Endothelial cell of umbilical vein (primary cell): ENCODE data around the gene INAVA. TPM values are rescaled to one million over a fixed set of nuclear protein-coding genes. Genes with fewer than 3 reads are reported as not detected.

Experiments
- BruUV-seq: library from RNA; stranded (reverse); fragments of 400-500 nt; replicated peaks from 2 replicates; lab custom pipeline; 2021; lab: Mats Ljungman, UMichigan
- CTCF ChIA-PET: fragments of 300-600, 350-600 bp; sonication (Branson Sonifier 250); formaldehyde crosslinking; loops from one replicate; lab custom pipeline; 2021; ENCODE audit warnings: antibody characterized with exemption, inconsistent platforms; lab: Charles Lee
- POLR2A ChIA-PET: fragments of 300-600, 350-600 bp; sonication (Branson Sonifier 250); formaldehyde crosslinking; loops from one replicate; lab custom pipeline; 2021; ENCODE audit warnings: antibody characterized with exemption, inconsistent platforms; lab: Charles Lee
- DNase-seq: peaks from one replicate; pipeline ENCODE4 v3.0.0-alpha.2; 2011; ENCODE audit warnings: low read depth, low spot score
- FAIRE-seq: peaks from 2 replicates; lab custom pipeline; 2011; peaks lifted over from hg19 to GRCh38; lab: Jason Lieb, UNC
- H2AFZ ChIP-seq: 2 replicates; pipeline ENCODE4 v1.6.0; 2012; ENCODE audit warnings: low read depth, low read length, control low read depth, inconsistent platforms
- H3K27ac ChIP-seq: 2 replicates; pipeline ENCODE4 v1.5.1; 2011; ENCODE audit warnings: low read depth, mild to moderate bottlenecking, control low read depth, low read length, moderate library complexity; ENCODE audit not compliant: insufficient read depth
- H3K27me3 ChIP-seq, 2 experiments: 2 replicates each; pipeline versions ENCODE4 v1.6.0 to v1.6.1; 2011; ENCODE audit warnings: low read length in 2 of 2, mixed read lengths in 1 of 2; ENCODE audit not compliant: control insufficient read depth in 2 of 2, insufficient read depth in 2 of 2
- H3K36me3 ChIP-seq, 2 experiments: 2 replicates in 1 of 2; 3 replicates in 1 of 2; pipeline ENCODE4 v1.5.1; 2011; ENCODE audit warnings: low read length in 2 of 2, mild to moderate bottlenecking in 1 of 2, moderate library complexity in 1 of 2; ENCODE audit not compliant: control insufficient read depth in 2 of 2, insufficient read depth in 2 of 2; ENCODE audit errors: extremely low read depth in 1 of 2
- H3K4me1 ChIP-seq: 3 replicates; pipeline ENCODE4 v1.5.1; 2011; ENCODE audit warnings: mild to moderate bottlenecking, low read length; ENCODE audit not compliant: control insufficient read depth, insufficient read depth; ENCODE audit errors: extremely low read depth
- H3K4me2 ChIP-seq: 2 replicates; pipeline ENCODE4 v1.6.1; 2011; ENCODE audit warnings: low read length, control low read depth, mixed read lengths; ENCODE audit not compliant: insufficient read depth
- H3K4me3 ChIP-seq, 3 experiments: fragments of 200-600 bp in 1 of 3; sonication (generic), shearing (Covaris generic) in 1 of 3; replicated peaks in 1 of 3; 2 replicates each; pipeline ENCODE4 v1.5.1; 2011 to 2016; ENCODE audit warnings: control low read depth in 3 of 3, low read length in 3 of 3, mild to moderate bottlenecking in 2 of 3, inconsistent platforms in 1 of 3, low read depth in 1 of 3, moderate library complexity in 1 of 3; ENCODE audit not compliant: insufficient read depth in 1 of 3
- H3K79me2 ChIP-seq: 2 replicates; pipeline ENCODE4 v1.6.0; 2012; ENCODE audit warnings: low read length, inconsistent platforms; ENCODE audit not compliant: control insufficient read depth, insufficient read depth
- H3K9ac ChIP-seq: replicated peaks from 2 replicates; pipeline ENCODE3; 2011; ENCODE audit warnings: low read length, control low read depth; ENCODE audit not compliant: insufficient read depth; ENCODE audit errors: extremely low read depth
- H3K9me1 ChIP-seq: replicated peaks from 3 replicates; pipeline ENCODE4 v1.6.0; 2011; ENCODE audit warnings: mild to moderate bottlenecking, low read length; ENCODE audit not compliant: control insufficient read depth, insufficient read depth; ENCODE audit errors: extremely low read depth
- H3K9me3 ChIP-seq: replicated peaks from 2 replicates; pipeline ENCODE4 v1.5.1; 2012; ENCODE audit warnings: low read length, inconsistent platforms; ENCODE audit not compliant: control insufficient read depth, insufficient read depth
- H4K20me1 ChIP-seq: replicated peaks from 2 replicates; pipeline ENCODE3; 2011; ENCODE audit warnings: mild to moderate bottlenecking, low read length; ENCODE audit not compliant: control insufficient read depth, insufficient read depth; ENCODE audit errors: extremely low read depth
- EZH2 ChIP-seq: IDR thresholded peaks from 2 replicates; pipeline ENCODE4 v1.6.1; 2012; ENCODE audit warnings: borderline replicate concordance, low read depth, mild to moderate bottlenecking, moderate library complexity, low read length, inconsistent platforms; ENCODE audit not compliant: severe bottlenecking
- FOS ChIP-seq: IDR thresholded peaks from 2 replicates; pipeline ENCODE4 v1.6.1; 2011; ENCODE audit warnings: mild to moderate bottlenecking, low read length, moderate library complexity, borderline replicate concordance; ENCODE audit not compliant: insufficient read depth
- GATA2 ChIP-seq: IDR thresholded peaks from 2 replicates; pipeline ENCODE4 v1.7.0; 2011; ENCODE audit warnings: low read depth, mild to moderate bottlenecking, moderate library complexity, mixed read lengths, low read length; ENCODE audit not compliant: insufficient read length, insufficient read depth
- JUN ChIP-seq: IDR thresholded peaks from 2 replicates; pipeline ENCODE4 v1.6.1; 2011; ENCODE audit warnings: borderline replicate concordance, low read depth; ENCODE audit not compliant: insufficient read length, insufficient read depth
- MYC ChIP-seq: IDR thresholded peaks from one replicate; pipeline ENCODE4 v1.6.1; 2011; ENCODE audit warnings: mild to moderate bottlenecking, low read depth, low read length
- POLR2A ChIP-seq: IDR thresholded peaks from 2 replicates; pipeline ENCODE4 v1.6.1; 2012; ENCODE audit warnings: low read depth, mild to moderate bottlenecking, control low read depth, low read length
- POLR2AphosphoS5 ChIP-seq: IDR thresholded peaks from 2 replicates; pipeline ENCODE4 v1.6.1; 2012; ENCODE audit warnings: low read depth, mild to moderate bottlenecking, control low read depth, low read length, moderate library complexity; ENCODE audit not compliant: insufficient read depth
- dilution Hi-C: fragments of 300-500 bp; cut with MboI; formaldehyde crosslinking; loops from one replicate; pipeline ENCODE4 v1.15.0; 2019; ENCODE audit warnings: low sequenced_read_pairs; ENCODE audit not compliant: extremely low pct_ligation_motif_present
- intact Hi-C: fragments of 100-400 bp; cut with micrococcal nuclease; formaldehyde crosslinking; loops from one replicate; pipeline ENCODE4 v1.10.0; 2022
- polyA plus RNA-seq, 4 experiments: library from polyadenylated mRNA; depleted of rRNA in 3 of 4; stranded (reverse) in 3 of 4; unstranded in 1 of 4; fragments of >200 nt; gene quantifications; 2 replicates each; pipeline versions ENCODE4 v1.2.1 to v1.2.3, GENCODE V29; 2011 to 2012; ENCODE audit warnings: missing spikeins in 1 of 4
- total RNA-seq: library from RNA; stranded (reverse); gene quantifications from 2 replicates; pipeline ENCODE4 v1.2.3, GENCODE V29; 2021
- TF ChIP-seq, protein P1 (sequence below), 2 donors: IDR thresholded peaks; 1 replicate in 1 of 2; 2 replicates in 1 of 2; pipeline ENCODE4 v1.5.1; 2011; ENCODE audit warnings: low read length in 2 of 2, mild to moderate bottlenecking in 2 of 2, moderate library complexity in 2 of 2, control low read depth in 1 of 2, inconsistent platforms in 1 of 2, low read depth in 1 of 2; ENCODE audit not compliant: insufficient read depth in 1 of 2; ENCODE audit errors: extremely low read depth in 1 of 2
- TF ChIP-seq, protein P2 (sequence below): IDR thresholded peaks from 2 replicates; pipeline ENCODE4 v1.6.1; 2011; ENCODE audit not compliant: insufficient read depth, insufficient read length

Gene INAVA
- total and polyA plus RNA-seq, 2 donors (not counting 3 experiments of a cell fraction or from before 2014, with no cell fraction given) = 0.42 TPM; not detected in 1

DNA sequence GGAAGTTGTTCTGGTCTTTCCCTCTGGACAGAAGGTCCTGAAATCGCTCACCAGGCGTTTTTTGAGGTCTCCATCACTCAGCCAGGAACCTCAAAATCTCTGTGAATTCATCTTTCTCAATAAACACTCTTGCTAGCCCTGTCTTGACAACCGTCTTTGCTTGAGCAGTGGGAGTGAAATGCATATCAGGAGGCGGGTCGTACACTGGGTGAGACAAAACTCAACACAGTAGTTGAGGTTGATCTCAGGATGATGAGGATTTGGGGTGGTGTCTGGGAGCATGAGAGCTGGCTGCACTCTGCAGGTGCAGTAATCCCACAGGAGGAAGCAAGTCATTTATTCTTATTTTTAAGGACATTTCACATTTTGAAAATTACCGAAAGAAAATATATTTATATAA, 20.0 kb upstream of the INAVA start:
- H3K27ac ChIP-seq = no peak overlapping the region
- BruUV-seq = no TSS peak
- H3K9me1 ChIP-seq = no peaks in the 10 kb centered on the region
- H3K27me3 ChIP-seq = peaks cover 54 to 60% of the 10 kb centered on the region in 2 experiments
- no peaks in the 10 kb centered on the region for H3K9me3 ChIP-seq
- DNase-seq (no peak), FAIRE-seq (no peak)
- no peak overlapping the region for H3K9ac ChIP-seq
- H3K36me3 ChIP-seq = no peaks in the 10 kb centered on the region
- no peak overlapping the region for H2AFZ ChIP-seq
- no peak overlapping the region for H3K4me3 ChIP-seq
- H3K4me2 ChIP-seq = no peak overlapping the region
- TF ChIP-seq POLR2AphosphoS5 = no peak
- no peak for TF ChIP-seq EZH2
- no peak for TF ChIP-seq FOS
- POLR2A ChIA-PET = interaction anchor here (0.5 kb wide), 1 partner anchor 67 kb away, joined by 3 read pairs; no protein-coding TSS in a partner anchor
- H3K4me1 ChIP-seq = peaks cover 10% of the 10 kb centered on the region
- H3K79me2 ChIP-seq = no peaks in the 10 kb centered on the region
- intact Hi-C loops (no loop called here), dilution Hi-C loops (no loop called here)
- no peaks in the 10 kb centered on the region for H4K20me1 ChIP-seq
- CTCF ChIA-PET = interaction anchor here (0.6 to 0.9 kb wide), 2 partner anchors 14 to 252 kb away, joined by 4 read pairs; no protein-coding TSS in a partner anchor

DNA sequence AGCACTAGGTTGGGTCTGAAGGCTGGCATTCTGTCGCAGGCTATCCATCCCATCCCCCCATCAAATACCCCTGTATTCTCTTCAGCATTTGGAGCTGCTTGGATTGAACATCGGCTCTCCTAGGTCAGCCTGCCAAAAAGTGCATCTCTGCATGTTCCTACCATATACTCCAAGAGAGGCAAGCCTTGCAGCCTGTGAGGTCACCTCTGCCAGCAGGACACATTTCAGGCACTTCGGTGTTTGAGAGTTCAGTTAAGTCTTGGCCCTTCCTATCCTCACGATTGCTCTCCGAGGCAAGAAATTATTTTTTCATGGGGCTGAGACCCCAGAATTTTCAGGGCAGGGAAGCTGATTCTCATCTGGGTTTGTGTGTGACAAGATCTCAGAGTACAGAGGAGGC, 19.3 kb upstream of the INAVA start:
- H3K27ac ChIP-seq = no peak overlapping the region
- H3K4me2 ChIP-seq = no peak overlapping the region
- no peak overlapping the region for H2AFZ ChIP-seq
- no peaks in the 10 kb centered on the region for H3K9me1 ChIP-seq
- H4K20me1 ChIP-seq = no peaks in the 10 kb centered on the region
- no peak for TF ChIP-seq GATA2
- no peak for TF ChIP-seq EZH2
- no peak for TF ChIP-seq POLR2A
- TF ChIP-seq, protein P1, sequence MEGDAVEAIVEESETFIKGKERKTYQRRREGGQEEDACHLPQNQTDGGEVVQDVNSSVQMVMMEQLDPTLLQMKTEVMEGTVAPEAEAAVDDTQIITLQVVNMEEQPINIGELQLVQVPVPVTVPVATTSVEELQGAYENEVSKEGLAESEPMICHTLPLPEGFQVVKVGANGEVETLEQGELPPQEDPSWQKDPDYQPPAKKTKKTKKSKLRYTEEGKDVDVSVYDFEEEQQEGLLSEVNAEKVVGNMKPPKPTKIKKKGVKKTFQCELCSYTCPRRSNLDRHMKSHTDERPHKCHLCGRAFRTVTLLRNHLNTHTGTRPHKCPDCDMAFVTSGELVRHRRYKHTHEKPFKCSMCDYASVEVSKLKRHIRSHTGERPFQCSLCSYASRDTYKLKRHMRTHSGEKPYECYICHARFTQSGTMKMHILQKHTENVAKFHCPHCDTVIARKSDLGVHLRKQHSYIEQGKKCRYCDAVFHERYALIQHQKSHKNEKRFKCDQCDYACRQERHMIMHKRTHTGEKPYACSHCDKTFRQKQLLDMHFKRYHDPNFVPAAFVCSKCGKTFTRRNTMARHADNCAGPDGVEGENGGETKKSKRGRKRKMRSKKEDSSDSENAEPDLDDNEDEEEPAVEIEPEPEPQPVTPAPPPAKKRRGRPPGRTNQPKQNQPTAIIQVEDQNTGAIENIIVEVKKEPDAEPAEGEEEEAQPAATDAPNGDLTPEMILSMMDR (IDR thresholded peaks at IDR 0.05; ENCODE audit: extremely low read depth in 1 of 2, insufficient read depth in 1 of 2, low read depth in 1 of 2, low read length in 2 of 2) = no peak
- TF ChIP-seq, protein P2, sequence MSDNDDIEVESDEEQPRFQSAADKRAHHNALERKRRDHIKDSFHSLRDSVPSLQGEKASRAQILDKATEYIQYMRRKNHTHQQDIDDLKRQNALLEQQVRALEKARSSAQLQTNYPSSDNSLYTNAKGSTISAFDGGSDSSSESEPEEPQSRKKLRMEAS = no peak
- no peak for TF ChIP-seq FOS
- no peak for TF ChIP-seq MYC
- no peak for TF ChIP-seq POLR2AphosphoS5
- no peak for TF ChIP-seq JUN
- no peak overlapping the region for H3K4me3 ChIP-seq
- H3K27me3 ChIP-seq = peaks cover 60% of the 10 kb centered on the region in 2 experiments
- no peaks in the 10 kb centered on the region for H3K36me3 ChIP-seq
- peaks cover 10% of the 10 kb centered on the region for H3K4me1 ChIP-seq
- DNase-seq (no peak), FAIRE-seq (no peak)
- no peaks in the 10 kb centered on the region for H3K9me3 ChIP-seq
- no TSS peak for BruUV-seq
- ChIA-PET CTCF (no interaction called here), POLR2A (no interaction called here)
- dilution Hi-C loops (no loop called here), intact Hi-C loops (no loop called here)
- H3K9ac ChIP-seq = no peak overlapping the region
- H3K79me2 ChIP-seq = no peaks in the 10 kb centered on the region
